ENCODE measurements around the gene RANBP1.

The RANBP1 gene

DNA sequence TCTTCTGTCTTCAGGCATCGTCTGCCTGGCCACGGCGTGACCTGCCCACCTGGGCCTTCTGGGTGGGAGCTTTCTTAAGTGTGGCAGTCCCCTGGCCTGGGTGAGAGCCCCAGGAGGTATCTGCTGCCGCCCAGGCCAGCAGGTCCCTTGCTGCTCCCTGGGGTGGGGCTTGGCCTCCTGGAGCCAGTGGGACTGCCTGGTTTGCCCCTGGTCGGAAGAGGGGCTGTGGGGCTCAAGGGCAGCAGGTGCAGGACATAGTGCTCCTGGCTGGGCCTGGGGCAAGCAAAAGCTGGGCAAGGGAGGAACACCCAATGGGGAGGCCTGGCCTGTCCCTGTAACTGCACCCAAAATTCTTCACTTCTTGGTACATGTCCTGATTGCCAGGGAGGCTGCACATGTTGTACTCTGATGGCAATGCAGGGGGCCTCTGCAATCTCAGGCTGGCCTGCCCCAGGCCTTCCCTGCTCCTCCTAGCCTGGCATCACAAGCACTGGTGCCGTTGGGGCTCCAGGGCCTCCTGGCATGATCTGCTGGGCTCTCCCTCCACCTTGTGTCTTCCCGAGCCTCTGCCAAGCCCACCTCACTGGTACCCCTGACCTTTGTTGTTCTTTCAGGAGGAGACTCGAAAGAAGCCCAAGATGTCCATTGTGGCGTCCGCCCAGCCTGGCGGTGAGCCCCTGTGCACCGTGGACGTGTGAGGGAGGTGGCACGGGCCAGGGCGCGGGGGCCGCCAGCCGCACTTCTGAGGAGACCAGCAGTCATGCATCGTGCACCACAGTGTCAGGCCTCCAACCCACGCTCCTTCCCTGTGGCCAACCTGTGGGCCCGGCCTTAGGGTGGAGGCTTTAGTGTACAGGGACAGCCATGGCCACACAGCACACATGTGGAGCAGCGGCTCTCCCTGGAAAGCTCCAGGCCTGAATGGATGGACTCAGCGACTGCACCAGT lies 6.2 kb upstream of the RANBP1 start:
- DNase-seq (ENCODE audit: low read depth), result no peak

DNA sequence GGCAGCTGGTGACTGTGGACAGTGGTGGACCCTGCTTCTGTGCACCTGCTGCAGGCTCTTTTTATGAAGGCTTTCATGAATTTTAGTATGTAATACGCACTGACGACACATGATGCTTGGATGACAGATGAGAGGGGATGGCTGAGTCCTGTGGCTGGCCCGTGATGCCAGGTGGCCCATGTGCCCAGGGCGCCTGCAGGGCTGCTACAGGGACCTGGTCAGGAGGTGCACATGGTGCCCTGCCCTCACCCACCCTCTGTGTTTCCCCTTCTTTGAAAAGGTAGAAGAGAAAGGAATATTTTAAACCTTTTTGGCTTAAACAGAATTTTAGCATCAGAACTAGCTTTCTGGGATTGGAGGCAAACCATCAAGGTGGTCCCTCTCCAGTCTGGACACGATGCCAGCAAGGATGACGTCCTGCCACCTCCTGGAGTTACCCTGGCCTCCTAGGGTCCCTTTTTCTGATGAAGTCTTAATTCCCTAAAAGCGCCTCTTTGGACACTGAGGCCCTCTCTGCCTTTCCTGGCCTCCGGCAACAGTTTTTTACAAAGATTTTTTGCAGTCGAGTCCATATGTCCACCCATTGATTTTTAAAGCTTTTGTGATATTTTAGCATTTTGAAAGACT lies 5.4 kb upstream of the RANBP1 start:
- no peak for DNase-seq (ENCODE audit: low read depth)

DNA sequence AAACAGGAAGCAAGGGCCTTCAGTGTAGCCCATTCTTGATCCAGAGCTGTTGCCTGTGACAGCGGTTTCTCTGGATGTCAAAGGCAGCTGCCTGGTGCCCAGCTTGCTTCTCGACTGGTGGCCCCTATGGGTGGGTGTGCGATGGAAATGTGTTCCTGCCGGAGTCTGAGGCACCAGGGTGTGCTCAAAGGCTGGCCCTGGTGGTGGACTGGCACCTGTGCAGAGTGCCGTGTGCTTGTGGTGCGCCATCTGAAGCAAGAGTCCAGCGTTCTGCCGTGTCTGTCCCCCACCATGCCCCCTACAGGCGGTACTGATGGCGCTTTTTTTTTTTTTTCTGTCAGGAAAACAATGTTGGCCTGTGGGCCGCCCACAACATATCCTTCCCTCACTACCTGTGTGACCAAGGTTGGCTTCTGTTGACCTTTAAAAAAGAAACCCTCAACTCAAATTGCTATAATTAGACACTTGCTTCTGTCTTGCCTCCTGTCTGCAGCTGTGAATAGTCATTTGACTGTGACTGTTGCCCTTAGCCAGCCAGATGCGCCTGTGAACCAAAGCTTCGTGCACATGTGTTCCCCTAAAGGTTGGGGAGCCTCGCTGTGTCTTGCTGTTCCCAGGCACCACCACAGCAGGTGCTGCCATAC lies 4.7 kb upstream of the RANBP1 start:
- no peak for DNase-seq (ENCODE audit: low read depth)

- DNase-seq (ENCODE audit: low read depth), result no peak
These were observed 3.9 kb upstream of the RANBP1 start for GRCh38 chr22:20111689-20112622.

- no peak for DNase-seq (ENCODE audit: low read depth)
These were observed 3.0 kb upstream of the RANBP1 start for GRCh38 chr22:20112623-20113511.

DNA sequence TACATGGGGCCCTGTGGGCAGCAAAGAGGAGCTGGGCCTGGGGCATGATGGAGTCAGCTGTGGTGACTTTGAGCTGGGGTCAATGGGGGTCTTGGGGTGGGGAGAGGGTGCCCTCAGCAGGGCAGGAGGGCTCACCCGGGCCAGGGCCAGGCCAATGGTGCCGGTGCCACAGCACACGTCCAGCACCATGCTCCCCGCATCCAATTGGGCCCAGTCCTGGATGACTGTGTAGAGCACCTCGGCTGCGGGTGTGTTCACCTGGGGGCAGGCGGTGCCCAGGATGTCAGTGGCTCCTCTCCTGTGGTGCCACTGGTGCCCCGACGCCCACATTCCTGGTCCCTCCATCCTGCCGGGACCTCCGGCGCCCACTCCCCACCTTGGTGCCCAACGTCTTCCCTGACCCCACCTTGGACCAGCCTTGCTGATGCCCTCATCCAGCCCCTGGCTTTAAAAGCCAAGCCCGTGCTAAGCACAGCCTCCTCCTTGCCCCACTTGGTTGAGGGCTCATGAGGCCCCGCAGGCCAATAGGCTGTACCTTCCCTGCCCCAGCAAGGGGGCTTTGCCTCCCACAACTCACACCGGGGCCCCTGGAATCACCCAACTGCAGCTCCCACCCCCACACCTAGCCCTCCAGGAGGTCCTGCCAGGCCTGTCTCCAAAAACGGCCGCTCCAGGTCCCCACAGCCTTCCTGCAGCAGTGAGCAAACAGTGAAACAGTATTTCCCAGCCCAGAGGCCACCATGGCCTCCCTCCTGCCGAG lies 2.2 kb upstream of the RANBP1 start:
- no peak for DNase-seq (ENCODE audit: low read depth)

GRCh38 chr22:20114506-20115475 lies 1.1 kb upstream of the RANBP1 start:
- DNase-seq (ENCODE audit: low read depth), result no peak

- DNase-seq (ENCODE audit: low read depth), result no peak
These were observed 559 bp downstream of the RANBP1 start for GRCh38 chr22:20116376-20116950.

DNA sequence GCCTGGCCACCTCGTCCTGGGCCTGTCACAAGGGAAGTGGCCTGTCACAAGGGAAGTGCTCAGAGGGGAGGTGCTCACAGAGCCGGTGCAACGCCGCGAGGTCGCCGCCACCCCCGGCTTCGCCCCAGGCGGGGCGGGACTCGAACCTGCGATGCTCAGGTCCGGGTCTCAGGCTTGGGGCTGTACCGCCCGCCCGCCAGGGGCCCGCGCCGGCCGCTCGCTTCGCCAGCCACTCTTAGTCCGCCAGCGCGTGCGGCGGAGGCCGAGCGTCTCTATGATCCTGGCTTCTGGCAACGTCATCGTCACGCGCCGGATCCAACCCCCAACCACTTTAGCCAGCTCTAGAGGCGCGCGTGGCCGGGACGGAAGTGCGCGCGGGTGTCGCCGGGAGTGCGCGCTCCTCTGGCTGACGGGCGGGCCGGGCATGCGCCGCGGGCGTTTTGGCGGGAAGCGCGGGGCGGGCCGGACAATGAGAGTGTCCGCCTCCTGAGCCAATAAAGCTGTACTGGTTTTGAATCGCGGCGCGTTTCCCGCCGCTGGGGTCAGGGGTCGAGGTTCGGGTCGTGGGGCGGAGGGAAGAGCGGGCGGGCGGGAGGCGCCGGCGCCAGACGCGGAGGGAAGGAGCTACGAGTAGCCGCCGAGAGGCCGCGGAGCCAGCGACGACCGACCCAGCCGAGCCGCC lies 1.2 kb downstream of the RANBP1 start, which contains the start of gene TRMT2A:
Gene TRMT2A, minus strand, starts transcription at position 276 of the 682 bp plus-strand sequence. CDS start 320 bp downstream, outside the sequence.
- DNase-seq (ENCODE audit: low read depth), result peak; percentile 96

DNA sequence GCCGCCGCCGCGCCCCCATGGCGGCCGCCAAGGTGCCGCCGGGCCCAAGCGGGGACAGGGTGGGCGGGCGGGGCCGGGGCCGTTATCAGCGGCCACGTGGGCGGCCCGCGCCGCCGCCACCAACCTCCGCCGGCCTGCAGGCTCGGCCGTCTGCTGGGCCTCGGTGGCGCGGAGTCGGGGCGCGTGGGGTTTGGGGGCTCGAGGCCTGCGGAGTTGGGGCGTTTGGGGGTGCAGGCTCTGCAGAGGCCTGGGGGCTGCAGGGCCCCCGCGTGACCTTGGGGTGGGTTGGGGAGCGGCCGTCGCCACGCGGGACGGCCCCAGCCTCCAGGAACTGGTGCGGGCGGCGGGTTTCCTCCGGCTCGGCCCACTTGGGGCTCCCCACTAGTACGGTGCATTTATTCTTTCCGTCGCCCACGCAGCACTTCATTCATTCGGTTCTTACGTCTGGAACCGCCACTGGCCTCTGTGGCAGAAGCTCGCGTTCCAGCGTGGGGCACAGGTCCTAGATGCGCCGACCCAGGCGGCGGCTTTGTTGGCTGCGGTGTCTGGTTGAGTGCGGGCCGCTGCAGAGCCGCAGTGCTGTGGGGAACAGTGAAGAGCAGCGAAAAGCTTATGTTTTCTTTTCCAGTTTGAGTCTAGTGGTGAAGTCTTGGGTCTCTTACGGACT lies 1.9 kb downstream of the RANBP1 start:
- DNase-seq (ENCODE audit: low read depth), result peak; percentile 59

GRCh38 chr22:20118300-20119020 lies 2.6 kb downstream of the RANBP1 start:
- no peak for DNase-seq (ENCODE audit: low read depth)

DNA sequence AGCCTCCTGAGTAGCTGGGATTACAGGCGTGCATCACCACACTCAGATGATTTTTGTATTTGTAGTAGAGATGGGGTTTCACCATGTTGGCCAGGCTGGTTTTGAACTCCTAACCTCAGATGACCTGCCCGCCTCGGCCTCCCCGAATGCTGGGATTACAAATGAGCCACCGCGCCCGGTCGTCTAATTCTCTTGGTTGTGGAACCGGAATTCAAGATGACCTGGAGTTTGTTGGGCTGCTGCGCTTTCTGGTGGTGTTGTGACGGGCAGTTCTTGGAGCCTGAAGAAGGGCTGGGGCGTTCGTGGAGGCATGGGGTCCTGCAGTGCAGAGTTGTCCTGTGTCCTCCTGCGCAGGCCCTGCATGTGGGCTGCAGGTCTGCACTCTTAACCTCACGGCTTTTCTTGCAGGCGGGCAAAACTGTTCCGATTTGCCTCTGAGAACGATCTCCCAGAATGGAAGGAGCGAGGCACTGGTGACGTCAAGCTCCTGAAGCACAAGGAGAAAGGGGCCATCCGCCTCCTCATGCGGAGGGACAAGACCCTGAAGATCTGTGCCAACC lies 6.0 kb downstream of the RANBP1 start:
- no peak for DNase-seq (ENCODE audit: low read depth)

DNA sequence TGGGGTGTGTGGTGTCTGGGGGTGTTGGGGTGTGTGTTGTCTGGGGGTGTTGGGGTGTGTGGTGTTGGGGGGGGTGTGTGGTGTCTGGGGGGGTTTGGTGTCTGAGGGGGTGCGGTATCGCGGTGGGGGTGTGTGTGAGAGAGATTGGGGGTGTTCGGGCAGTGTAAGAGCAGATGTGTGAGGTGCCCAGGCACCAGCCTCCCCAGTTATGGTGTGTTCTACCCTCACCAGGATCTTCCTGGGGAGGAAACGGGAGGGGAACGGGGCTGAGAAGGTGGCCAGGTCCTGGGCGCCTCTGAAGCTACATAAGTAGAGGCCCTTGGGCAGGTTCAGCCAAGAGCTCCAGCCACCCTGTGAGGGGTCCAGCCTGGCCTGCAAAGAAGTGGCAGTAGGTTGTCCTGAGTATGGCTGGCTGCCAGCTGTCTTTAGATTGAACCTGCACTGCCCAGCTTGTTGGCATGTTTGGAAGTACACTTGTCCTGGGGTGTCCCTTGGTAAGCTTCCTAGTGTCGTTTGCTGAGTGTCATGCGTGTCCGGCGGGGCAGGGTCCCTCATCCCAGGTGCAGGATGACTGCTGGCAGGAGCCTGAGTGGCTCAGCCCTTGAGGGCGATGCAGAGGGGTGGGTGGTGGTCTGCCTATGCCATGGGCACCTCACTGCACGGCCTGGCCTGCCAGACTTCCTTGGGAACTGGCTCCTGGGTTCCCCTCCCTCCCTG lies 7.6 kb downstream of the RANBP1 start:
- DNase-seq (ENCODE audit: low read depth), result no peak

GRCh38 chr22:20124083-20124787 lies 8.3 kb downstream of the RANBP1 start:
- DNase-seq (ENCODE audit: low read depth), result no peak

Data from stimulated activated CD8-positive, alpha-beta memory T cell treated with anti-CD3 and anti-CD28 coated beads, Interleukin-7, amount 100 ng/mL, for 24 hours (primary cell).